T47D (cell line): Measurements from ENCODE around the gene EAF1.
"Not testable (repeated sequence)": the region's sequence is repeated elsewhere in the genome, so short reads cannot be mapped to it uniquely, and the experiment has no call there.

Experiments
- DNase-seq, 2 experiments: peaks; one replicate each; pipeline versions ENCODE4 v3.0.0 to v3.0.0-alpha.2; 2011 to 2012; ENCODE audit warnings: low read depth in 1 of 2, low spot score in 1 of 2
- JUND ChIP-seq: IDR thresholded peaks from 2 replicates; pipeline ENCODE4 v1.6.1; 2012; ENCODE audit warnings: low read depth
- in situ Hi-C: cut with HindIII; loops from 2 replicates; pipeline ENCODE4 v1.10.0; 2016; ENCODE audit warnings: low sequenced_read_pairs, low pct_unique_long_range_greater_than_20kb

Gene EAF1

DNA sequence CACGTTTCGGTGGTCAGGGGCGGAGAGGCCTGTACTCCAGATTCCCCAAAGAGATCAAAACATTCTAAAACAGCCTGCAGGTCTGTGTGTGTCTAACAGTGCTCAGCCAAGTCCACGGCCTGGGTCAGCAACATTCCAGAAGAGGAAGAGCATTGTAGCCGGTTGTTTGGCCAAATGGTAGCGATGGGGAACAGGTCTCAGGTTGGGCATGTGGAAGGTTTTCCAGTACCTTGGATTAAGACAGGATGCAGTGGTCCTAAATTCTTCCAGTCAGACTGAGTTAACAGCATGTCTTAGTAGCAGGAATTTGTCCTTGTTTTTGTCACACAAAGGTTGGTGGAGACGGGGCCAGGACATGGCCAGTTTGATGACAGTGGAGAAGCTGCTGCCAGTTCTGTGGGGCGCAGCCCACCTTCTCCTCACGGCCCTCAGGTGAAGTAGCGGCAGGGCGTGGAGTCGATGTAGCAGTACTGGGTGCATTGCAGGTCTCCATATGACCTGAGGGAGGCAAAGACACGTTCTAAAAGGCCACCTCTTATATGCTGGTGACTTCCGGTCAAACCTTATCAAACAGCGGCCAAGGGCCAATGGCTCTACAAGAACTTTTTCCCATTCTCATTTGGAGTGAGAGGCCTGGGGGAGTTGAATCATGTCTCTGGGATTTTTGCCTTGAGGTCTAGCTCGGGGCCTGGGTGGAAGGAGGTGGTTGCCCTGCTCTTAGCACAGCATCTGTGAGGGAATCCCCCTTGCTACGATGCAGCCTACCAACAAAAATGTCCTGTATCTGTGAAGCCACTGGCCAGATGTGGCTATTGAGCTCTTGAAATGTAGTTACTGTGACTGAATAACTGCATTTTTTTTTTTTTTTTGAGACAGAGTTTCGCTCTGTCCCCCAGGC, 24.1 kb downstream of the EAF1 start:
- TF ChIP-seq JUND = no peak
- in situ Hi-C loops = no loop called here
- DNase-seq = peak in 1 of 2 experiments; percentile 22

DNA sequence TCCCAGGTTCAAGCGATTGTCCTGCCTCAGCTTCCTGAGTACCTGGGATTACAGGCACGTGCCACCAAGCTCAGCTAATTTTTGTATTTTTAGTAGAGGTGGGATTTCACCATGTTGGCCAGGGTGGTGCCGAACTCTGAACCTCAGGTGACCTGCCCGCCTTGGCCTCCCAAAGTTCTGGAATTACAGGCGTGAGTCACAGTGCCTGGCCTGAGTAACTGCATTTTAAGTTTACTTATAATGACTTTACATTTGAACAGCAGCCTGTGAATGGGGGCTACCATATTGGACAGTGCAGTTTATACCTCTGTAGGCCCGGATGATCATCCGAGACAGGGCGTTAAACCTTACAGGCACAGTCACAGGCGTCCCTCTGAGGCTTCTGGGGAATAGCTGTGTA, 24.8 kb downstream of the EAF1 start:
- in situ Hi-C loops = no loop called here
- TF ChIP-seq JUND = no peak

DNA sequence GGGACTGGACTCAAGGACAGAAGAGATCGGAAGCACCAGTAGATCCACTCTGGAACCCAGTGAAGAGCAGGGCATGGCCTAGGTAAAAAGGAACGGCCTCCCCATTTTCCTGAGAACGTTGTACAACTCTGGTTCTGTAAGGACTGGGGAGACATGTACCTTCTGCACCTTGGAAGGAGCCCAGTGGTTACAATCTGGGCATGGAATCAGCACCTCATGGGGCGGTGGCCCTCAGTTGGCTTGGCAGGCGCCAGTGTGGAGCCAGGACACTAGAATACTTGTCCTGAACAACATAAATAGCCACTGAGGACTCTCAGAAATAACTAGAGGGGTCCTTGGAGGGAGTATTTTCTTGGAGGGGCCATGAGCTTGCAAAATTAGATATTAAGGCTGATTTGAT, 25.6 kb downstream of the EAF1 start:
- no peak for TF ChIP-seq JUND
- no peak for DNase-seq
- in situ Hi-C loops = no loop called here

More for the DNA sequence above, 24.8 kb downstream of the EAF1 start:
- DNase-seq = no peak

DNA sequence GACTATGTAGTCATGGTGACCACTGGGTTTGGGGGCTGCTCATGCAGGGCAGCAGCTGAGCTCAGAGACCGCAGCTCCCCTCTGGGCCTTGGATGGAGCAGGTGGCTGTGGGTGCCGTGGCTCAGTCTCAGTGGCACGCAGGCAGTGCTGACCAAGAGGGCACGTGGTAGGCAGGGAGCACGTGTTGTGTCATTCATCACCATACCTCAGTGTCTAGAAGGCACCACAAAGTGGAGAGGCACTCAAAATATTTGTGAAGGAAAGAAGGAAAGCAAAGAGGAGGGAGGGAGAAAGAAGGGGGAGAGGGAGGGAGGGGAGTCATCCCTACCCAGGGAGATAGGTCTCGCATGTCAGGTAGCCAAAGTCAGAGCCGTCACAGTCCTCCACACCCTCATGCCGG, 26.1 kb downstream of the EAF1 start:
- no peak for DNase-seq
- in situ Hi-C loops = no loop called here
- TF ChIP-seq JUND = no peak

DNA sequence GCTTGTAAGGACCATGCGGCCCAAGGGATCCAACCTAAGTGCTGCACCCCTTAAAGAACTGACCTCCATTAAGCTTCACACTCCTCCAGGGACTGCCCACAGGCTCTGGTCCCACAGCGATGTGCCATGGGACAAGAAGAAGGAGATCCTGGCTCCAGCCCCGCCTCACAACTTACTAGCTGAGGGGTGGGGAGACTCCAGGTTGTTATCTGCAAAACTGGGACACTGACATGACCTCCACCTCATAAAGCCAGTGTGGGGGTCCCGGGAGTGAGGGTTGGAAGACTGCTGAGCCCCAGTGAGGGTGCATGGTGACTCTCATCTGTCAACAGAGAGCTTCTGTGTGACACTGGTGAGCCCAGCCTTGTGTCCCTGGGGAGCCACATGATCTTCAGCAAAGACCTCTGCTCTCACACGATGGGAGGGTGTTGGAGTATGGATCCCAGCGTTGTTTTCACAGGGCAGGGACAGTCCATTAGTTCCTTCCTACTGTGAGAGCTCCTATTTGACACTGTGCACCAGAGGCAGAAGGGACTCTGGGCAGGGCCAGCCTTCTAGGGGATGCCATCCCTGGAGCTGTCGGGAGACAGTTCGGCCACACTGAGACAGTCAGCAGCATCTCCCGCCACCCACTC, 26.7 kb downstream of the EAF1 start:
- in situ Hi-C loops = no loop called here
- TF ChIP-seq JUND = no peak
- no peak for DNase-seq

DNA sequence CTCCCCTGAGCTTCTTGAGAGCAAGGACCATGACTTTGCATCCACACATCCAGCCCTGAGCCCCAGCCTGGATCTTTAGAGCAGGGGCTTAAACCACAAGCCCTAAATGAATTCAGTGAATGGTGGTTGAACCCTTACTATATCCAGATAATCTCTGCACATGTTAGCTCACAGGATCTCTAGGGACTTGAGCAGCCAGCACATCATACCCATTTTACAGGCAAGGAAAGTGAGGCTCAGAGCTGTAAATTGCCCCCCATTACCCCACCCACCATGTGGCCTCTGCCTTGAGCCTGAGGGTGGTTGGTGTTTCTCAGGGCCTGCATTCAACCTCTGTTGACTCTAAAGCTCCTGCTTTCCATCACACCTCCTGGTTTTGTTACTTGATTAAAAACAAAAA, 27.6 kb downstream of the EAF1 start:
- in situ Hi-C loops = no loop called here
- DNase-seq = no peak
- TF ChIP-seq JUND = no peak

DNA sequence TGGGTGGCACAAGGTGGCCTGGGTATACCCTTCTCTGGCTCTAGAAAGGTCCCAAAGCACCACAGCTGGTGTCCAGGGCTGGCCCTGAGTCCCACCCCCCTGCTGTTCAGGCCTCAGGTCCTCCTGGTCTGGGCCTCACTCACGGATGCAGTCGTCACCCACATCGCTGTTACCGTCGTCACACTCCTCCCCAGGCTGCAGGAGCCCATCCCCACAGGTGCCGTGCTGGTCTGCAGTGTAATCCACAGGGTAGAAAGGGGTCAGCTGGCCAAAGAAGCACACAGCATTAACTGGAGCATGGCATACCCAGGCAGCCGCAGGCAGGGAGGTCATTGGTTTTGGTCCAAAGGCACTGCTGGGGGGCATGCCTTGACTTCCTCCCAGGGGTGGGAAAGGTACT, 28.4 kb downstream of the EAF1 start:
- TF ChIP-seq JUND = no peak
- in situ Hi-C loops = no loop called here
- DNase-seq = no peak

DNA sequence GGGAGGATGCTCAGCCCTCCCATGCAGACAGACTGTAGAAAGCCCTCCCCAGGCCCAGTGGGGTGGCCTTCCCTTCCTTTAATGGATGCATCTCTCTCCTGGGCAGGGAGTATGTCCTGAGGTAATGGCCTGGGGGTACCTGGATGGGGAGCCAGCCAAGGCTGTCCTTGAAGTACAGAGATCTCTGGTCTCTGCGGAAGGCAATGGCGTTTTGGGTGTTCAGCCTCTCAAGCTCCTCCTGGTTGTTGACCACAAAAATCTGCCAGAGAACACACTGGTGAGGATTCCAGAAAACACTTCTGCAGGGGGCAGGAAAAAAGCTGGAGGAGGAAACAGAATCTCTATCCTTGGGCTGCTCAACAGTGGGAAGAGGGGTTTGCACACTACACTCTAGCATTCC, 28.9 kb downstream of the EAF1 start:
- TF ChIP-seq JUND = no peak
- in situ Hi-C loops = no loop called here
- DNase-seq = no peak

DNA sequence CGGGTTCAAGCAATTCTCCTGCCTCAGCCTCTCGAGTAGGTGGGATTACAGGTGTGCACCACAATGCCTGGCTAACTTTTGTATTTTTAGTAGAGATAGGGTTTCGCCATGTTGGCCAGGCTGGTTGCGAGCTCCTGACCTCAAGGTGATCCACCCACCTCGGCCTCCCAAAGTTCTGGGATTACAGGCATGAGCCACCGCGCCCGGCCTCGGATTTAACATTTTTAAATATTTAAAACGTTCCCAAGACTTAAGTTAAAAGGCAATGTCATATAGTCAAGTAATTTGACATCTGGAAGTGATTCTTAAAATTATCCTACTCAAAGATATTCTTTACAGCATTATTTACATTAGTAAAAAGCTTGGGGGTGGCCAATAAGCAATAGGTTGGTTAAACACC, 29.5 kb downstream of the EAF1 start:
- not testable (repeated sequence) for DNase-seq

DNA sequence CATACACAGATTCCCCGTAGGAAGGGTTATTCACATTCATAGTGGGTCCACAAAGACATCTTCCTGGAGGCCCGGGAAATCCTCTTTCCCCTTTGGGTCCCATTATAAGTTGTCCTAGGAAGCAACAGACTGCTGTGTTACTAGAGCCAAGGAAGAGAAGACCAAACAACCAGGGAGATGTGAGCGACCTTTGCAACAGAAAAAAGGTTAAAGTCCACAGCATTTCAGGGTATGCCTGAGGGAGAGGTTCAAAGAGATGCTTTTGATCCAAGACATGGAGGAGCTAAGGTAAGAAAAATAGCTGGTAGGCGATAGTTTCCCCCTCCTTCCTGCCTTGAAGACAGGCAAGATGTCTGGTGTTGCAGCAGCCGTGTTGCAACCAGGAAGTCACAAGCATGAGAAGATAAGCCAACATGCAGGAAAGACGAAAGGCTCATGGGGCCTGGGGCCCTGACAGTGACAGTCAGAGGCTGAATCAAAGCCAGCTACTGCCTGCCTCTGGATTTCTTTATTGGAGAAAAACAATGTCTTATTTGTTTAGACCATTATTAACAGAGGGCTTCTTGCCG, 30.9 kb downstream of the EAF1 start:
- TF ChIP-seq JUND = no peak
- no peak for DNase-seq
- in situ Hi-C loops = no loop called here

More for the DNA sequence above, 29.5 kb downstream of the EAF1 start:
- in situ Hi-C loops = not testable (repeated sequence)

DNA sequence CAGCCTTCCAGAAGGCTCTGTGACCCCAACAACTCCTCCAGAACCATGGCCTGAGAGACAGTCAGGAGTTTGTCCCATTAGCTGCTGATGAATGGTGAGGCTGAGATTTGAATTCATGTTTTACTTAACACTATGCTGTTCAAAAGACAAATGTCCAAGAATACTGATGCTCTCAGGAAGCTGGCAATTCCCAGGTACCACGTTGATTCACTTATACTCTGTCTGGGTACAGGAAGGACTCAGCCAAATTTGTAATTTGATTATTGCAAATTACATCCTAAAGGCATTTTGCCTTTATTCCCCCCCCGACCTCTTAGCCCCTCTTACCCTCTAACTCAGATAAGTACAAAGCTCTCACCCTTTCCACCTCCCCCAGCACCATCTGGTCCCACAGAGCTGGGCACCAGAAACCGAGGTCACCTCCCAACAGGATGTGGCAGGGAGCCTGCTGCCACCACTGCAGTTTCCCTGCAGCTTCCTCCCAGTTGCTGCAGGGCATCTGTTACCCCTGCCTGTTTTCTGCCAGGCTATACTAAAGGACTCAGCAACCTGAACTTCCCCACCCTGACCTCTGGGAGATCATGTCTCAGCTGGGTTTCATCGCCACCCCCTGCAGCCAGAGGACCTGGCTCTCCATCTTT, 33.6 kb downstream of the EAF1 start:
- TF ChIP-seq JUND = no peak
- no peak for DNase-seq

DNA sequence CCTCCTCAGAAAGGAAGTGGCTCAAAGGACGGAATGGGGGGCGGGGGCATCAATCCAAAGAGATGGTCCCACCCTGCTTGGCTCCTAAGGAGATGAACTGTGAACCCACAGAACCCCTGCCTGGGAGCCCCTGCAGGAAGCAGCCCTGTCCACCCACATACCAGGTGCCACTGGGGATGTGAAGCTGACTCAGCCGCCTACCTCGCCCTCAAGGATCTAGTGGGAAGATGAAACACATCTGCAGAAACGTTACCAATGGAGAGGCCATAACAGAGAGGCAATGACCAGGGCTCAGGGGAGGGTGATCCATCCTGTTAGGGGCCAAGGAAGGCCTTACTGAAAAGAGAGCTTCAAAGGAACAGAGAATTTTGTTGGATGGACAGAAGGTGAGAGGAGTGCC, 35.1 kb downstream of the EAF1 start:
- no peak for TF ChIP-seq JUND
- in situ Hi-C loops = no loop called here
- no peak for DNase-seq

More for the DNA sequence above, 33.6 kb downstream of the EAF1 start:
- in situ Hi-C loops = no loop called here
